ENCODE results near the gene LRRC18. TPM values are rescaled to one million over a fixed set of nuclear protein-coding genes. Genes with fewer than 3 reads are reported as not detected.

The LRRC18 gene
- total and polyA plus RNA-seq, 2 of the 13 experiments (the other 11 are each of a cell fraction or from before 2014, with no cell fraction given): not detected

- POLR2A ChIA-PET: no interaction called here
- TF ChIP-seq CEBPB (IDR thresholded peaks at IDR 0.05; ENCODE audit: borderline replicate concordance, low read depth, low read length) (peak; percentile 77; the same call in 1 of the 2 replicates), ATF6 (CRISPR knock-in tag; conservative IDR thresholded peaks at IDR 0.05) (no peak), MZF1 (CRISPR knock-in tag; IDR thresholded peaks at IDR 0.05; ENCODE audit: borderline replicate concordance) (no peak)
- intact Hi-C loops (cut with micrococcal nuclease; ENCODE audit: unreplicated experiment): no loop called here
- BruUV-seq (replicated peaks): no TSS peak
- Histone ChIP-seq H3K27ac (ENCODE audit: extremely low read length, insufficient read depth, low read length) (no peak overlapping the region), H3K9ac (ENCODE audit: insufficient read depth, low read depth, low read length) (no peak overlapping the region), H3K4me3 (replicated peaks in 1 of 3; ENCODE audit: insufficient read depth in 1 of 3, low read depth in 2 of 3, low read length in 3 of 3) (no peak overlapping the region), H3K4me2 (ENCODE audit: low read depth, low read length) (no peak overlapping the region), H2AFZ (ENCODE audit: low read length) (no peak overlapping the region), H3K36me3 (replicated peaks in 1 of 2; ENCODE audit: control insufficient read depth in 1 of 2, insufficient read depth in 2 of 2, low read length in 2 of 2) (no peaks in the 10 kb centered on the region), H3K27me3 (ENCODE audit: control insufficient read depth in 1 of 2, insufficient read depth in 2 of 2, low read length in 2 of 2) (no peaks in the 10 kb centered on the region), H3K4me1 (ENCODE audit: insufficient read depth, low read length) (no peaks in the 10 kb centered on the region), H3K9me3 (ENCODE audit: low read length) (no peaks in the 10 kb centered on the region), H3K79me2 (ENCODE audit: insufficient read depth, low read length) (no peaks in the 10 kb centered on the region), H4K20me1 (ENCODE audit: insufficient read depth, low read length) (no peaks in the 10 kb centered on the region)
- 60% methylated on average over 11 of the region's 11 CpGs for WGBS (ENCODE audit: low lambda C conversion rate)
- FAIRE-seq: no peak
- CTCF ChIA-PET (ENCODE audit: low intra/inter-chr PET ratio, low total read pairs): no interaction called here
- ATAC-seq: no peak
- DNase-seq (ENCODE audit: low spot score): no peak
- in situ Hi-C loops (cut with HindIII; ENCODE audit: extremely low pct_ligation_motif_present, low pct_unique_long_range_greater_than_20kb): no loop called here
These were observed 48.5 kb downstream of the LRRC18 start for GRCh38 chr10:48890888-48891850.

GRCh38 chr10:48887982-48888381 is 51.7 kb downstream of the LRRC18 start:
- Histone ChIP-seq H3K4me3 (replicated peaks in 1 of 3; ENCODE audit: insufficient read depth in 1 of 3, low read depth in 2 of 3, low read length in 3 of 3) (no peak overlapping the region), H3K79me2 (ENCODE audit: insufficient read depth, low read length) (no peaks in the 10 kb centered on the region), H3K4me2 (ENCODE audit: low read depth, low read length) (no peak overlapping the region), H3K36me3 (replicated peaks in 1 of 2; ENCODE audit: control insufficient read depth in 1 of 2, insufficient read depth in 2 of 2, low read length in 2 of 2) (no peaks in the 10 kb centered on the region), H2AFZ (ENCODE audit: low read length) (no peak overlapping the region), H3K27ac (ENCODE audit: extremely low read length, insufficient read depth, low read length) (no peak overlapping the region), H4K20me1 (ENCODE audit: insufficient read depth, low read length) (no peaks in the 10 kb centered on the region), H3K9ac (ENCODE audit: insufficient read depth, low read depth, low read length) (no peak overlapping the region), H3K9me3 (ENCODE audit: low read length) (no peaks in the 10 kb centered on the region), H3K27me3 (ENCODE audit: control insufficient read depth in 1 of 2, insufficient read depth in 2 of 2, low read length in 2 of 2) (no peaks in the 10 kb centered on the region), H3K4me1 (ENCODE audit: insufficient read depth, low read length) (no peaks in the 10 kb centered on the region)
- BruUV-seq (replicated peaks): no TSS peak
- in situ Hi-C loops (cut with HindIII; ENCODE audit: extremely low pct_ligation_motif_present, low pct_unique_long_range_greater_than_20kb) (loop anchor here (10.0 kb wide), 1 partner anchor 277 kb away; no protein-coding TSS in a partner anchor), intact Hi-C loops (cut with micrococcal nuclease; ENCODE audit: unreplicated experiment) (no loop called here)
- FAIRE-seq: no peak
- ChIA-PET CTCF (ENCODE audit: low intra/inter-chr PET ratio, low total read pairs) (no interaction called here), POLR2A (no interaction called here)
- WGBS (ENCODE audit: low lambda C conversion rate): 21% methylated on average over 1 of the region's 1 CpG
- ATAC-seq: no peak
- no peak for DNase-seq (ENCODE audit: low spot score)
- TF ChIP-seq MAF1 (CRISPR knock-in tag; IDR thresholded peaks at IDR 0.05; ENCODE audit: borderline replicate concordance) (no peak), ZSCAN9 (CRISPR knock-in tag; IDR thresholded peaks at IDR 0.05; ENCODE audit: borderline replicate concordance) (no peak), TFDP1 (CRISPR knock-in tag; IDR thresholded peaks at IDR 0.05; ENCODE audit: borderline replicate concordance) (no peak), ZUFSP (CRISPR knock-in tag; IDR thresholded peaks at IDR 0.05; ENCODE audit: borderline replicate concordance) (no peak), NR2F2 (IDR thresholded peaks at IDR 0.05; ENCODE audit: borderline replicate concordance, low read depth) (no peak), ZNF232 (CRISPR knock-in tag; IDR thresholded peaks at IDR 0.05; ENCODE audit: borderline replicate concordance) (no peak)
